IPS DF 6.9 (cell line): ENCODE results near the gene NECTIN4.

Source experiments
- DNase-seq: peaks from one replicate; pipeline ENCODE4 v3.0.0-alpha.2; 2013; ENCODE audit warnings: low read depth, low spot score
- H3K27ac ChIP-seq: one replicate; pipeline ENCODE4 v1.5.1; 2013; ENCODE audit warnings: low read length, control low read depth
- H3K27me3 ChIP-seq: 2 replicates; pipeline ENCODE4 v1.6.1; 2013; ENCODE audit warnings: mild to moderate bottlenecking, low read length; ENCODE audit not compliant: control insufficient read depth, insufficient read depth
- H3K36me3 ChIP-seq: 2 replicates; pipeline ENCODE4 v1.6.1; 2013; ENCODE audit warnings: low read length; ENCODE audit not compliant: control insufficient read depth, insufficient read depth
- H3K4me1 ChIP-seq: 2 replicates; pipeline ENCODE4 v1.6.1; 2013; ENCODE audit warnings: low read length; ENCODE audit not compliant: control insufficient read depth, insufficient read depth
- H3K4me3 ChIP-seq: 2 replicates; pipeline ENCODE4 v1.5.1; 2013; ENCODE audit warnings: mild to moderate bottlenecking, low read length
- H3K9me3 ChIP-seq: 2 replicates; pipeline ENCODE4 v1.6.1; 2013; ENCODE audit warnings: low read length, inconsistent platforms; ENCODE audit not compliant: control insufficient read depth, insufficient read depth
- WGBS: extraction: QIAGEN DNeasy Blood & Tissue Kit; methylation state at CpG from one replicate; pipeline ENCODE4 v1.1.7; 2013; ENCODE audit warnings: mixed read lengths, missing lambda C conversion rate; ENCODE audit not compliant: insufficient read length, insufficient coverage; 5-methylcytosine and 5-hydroxymethylcytosine counted together

Gene NECTIN4

GRCh38 chr1:161089251-161089924, at the start of gene NECTIN4:
Gene NECTIN4 (minus strand): TSS chr1:161089558. CDS start chr1:161089296, 262 bp downstream.
- Histone ChIP-seq H3K4me1 (0 out of 2 replicates have a peak, but pooled peaks cover 2% of the 10 kb centered on the region), H3K27me3 (no peaks in the 10 kb centered on the region), H3K9me3 (no peaks in the 10 kb centered on the region), H3K4me3 (no peak within 1 kb of the TSS), H3K36me3 (no peaks in the 10 kb centered on the region), H3K27ac (no peak within 1 kb of the TSS)
- no CpG with 5 or more reads among the region's 22 CpGs for WGBS
- DNase-seq, result no peak

- no peaks in the 10 kb centered on the region for H3K36me3 ChIP-seq
Observed at GRCh38 chr1:161138431-161138830, 49.1 kb upstream of the NECTIN4 start.

GRCh38 chr1:161137881-161138280, 48.5 kb upstream of the NECTIN4 start:
- no CpG with 5 or more reads among the region's 3 CpGs for WGBS
- no peak overlapping the region for H3K4me3 ChIP-seq
- H3K9me3 ChIP-seq, result no peaks in the 10 kb centered on the region
- H3K36me3 ChIP-seq, result no peaks in the 10 kb centered on the region
- no peak for DNase-seq
- H3K4me1 ChIP-seq, result no peaks in the 10 kb centered on the region; the same call in 1 of the 2 replicates
- no peak overlapping the region for H3K27ac ChIP-seq
- no peaks in the 10 kb centered on the region for H3K27me3 ChIP-seq

More at GRCh38 chr1:161138431-161138830, 49.1 kb upstream of the NECTIN4 start:
- Histone ChIP-seq H3K27me3 (no peaks in the 10 kb centered on the region), H3K9me3 (no peaks in the 10 kb centered on the region), H3K4me1 (no peaks in the 10 kb centered on the region; the same call in 1 of the 2 replicates), H3K27ac (no peak overlapping the region), H3K4me3 (no peak overlapping the region)
- WGBS, result no CpG with 5 or more reads among the region's 1 CpG
- no peak for DNase-seq

GRCh38 chr1:161133220-161133740, 43.9 kb upstream of the NECTIN4 start:
- no CpG with 5 or more reads among the region's 11 CpGs for WGBS
- Histone ChIP-seq H3K27ac (peak overlapping the region; percentile 22), H3K9me3 (no peaks in the 10 kb centered on the region), H3K27me3 (no peaks in the 10 kb centered on the region), H3K4me1 (no peaks in the 10 kb centered on the region), H3K4me3 (peak overlapping the region; percentile 73; the same call in 1 of the 2 replicates), H3K36me3 (peaks cover 2% of the 10 kb centered on the region; the same call in 1 of the 2 replicates)
- no peak for DNase-seq

GRCh38 chr1:161132410-161133219, 43.3 kb upstream of the NECTIN4 start, which contains the start of gene DEDD:
Gene DEDD (minus strand): TSS chr1:161132667. CDS start chr1:161124462, 8,205 bp downstream.
- Histone ChIP-seq H3K27ac (peak within 1 kb of the TSS; percentile 22), H3K9me3 (no peaks in the 10 kb centered on the region), H3K27me3 (no peaks in the 10 kb centered on the region), H3K4me3 (peak within 1 kb of the TSS; percentile 73; the same call in 1 of the 2 replicates), H3K36me3 (peaks cover 4% of the 10 kb centered on the region; the same call in 1 of the 2 replicates), H3K4me1 (no peaks in the 10 kb centered on the region)
- WGBS, result no CpG with 5 or more reads among the region's 68 CpGs
- DNase-seq, result peak; percentile 82

GRCh38 chr1:161131523-161132409, 42.4 kb upstream of the NECTIN4 start:
- no peaks in the 10 kb centered on the region for H3K27me3 ChIP-seq
- H3K9me3 ChIP-seq, result no peaks in the 10 kb centered on the region
- DNase-seq, result no peak
- no peaks in the 10 kb centered on the region for H3K4me1 ChIP-seq
- 100% methylated on average over 1 of the region's 22 CpGs for WGBS
- H3K36me3 ChIP-seq, result peaks cover 5% of the 10 kb centered on the region; the same call in 1 of the 2 replicates
- no peak overlapping the region for H3K27ac ChIP-seq
- peak overlapping the region; percentile 73; the same call in 1 of the 2 replicates for H3K4me3 ChIP-seq

- Histone ChIP-seq H3K27ac (no peak overlapping the region), H3K9me3 (no peaks in the 10 kb centered on the region), H3K27me3 (no peaks in the 10 kb centered on the region), H3K36me3 (peaks cover 5% of the 10 kb centered on the region; the same call in 1 of the 2 replicates), H3K4me1 (no peaks in the 10 kb centered on the region), H3K4me3 (no peak overlapping the region)
- no peak for DNase-seq
- WGBS, result no CpG with 5 or more reads among the region's 1 CpG
Observed at GRCh38 chr1:161130266-161130665, 40.9 kb upstream of the NECTIN4 start.

- no peaks in the 10 kb centered on the region for H3K9me3 ChIP-seq
- no peaks in the 10 kb centered on the region for H3K4me1 ChIP-seq
- H3K36me3 ChIP-seq, result peaks cover 10% of the 10 kb centered on the region; the same call in 1 of the 2 replicates
- no peak overlapping the region for H3K27ac ChIP-seq
- no CpG with 5 or more reads among the region's 4 CpGs for WGBS
- no peak for DNase-seq
- no peak overlapping the region for H3K4me3 ChIP-seq
- H3K27me3 ChIP-seq, result no peaks in the 10 kb centered on the region
Observed at GRCh38 chr1:161128591-161129420, 39.4 kb upstream of the NECTIN4 start.

- Histone ChIP-seq H3K4me3 (no peak overlapping the region), H3K27ac (no peak overlapping the region), H3K9me3 (no peaks in the 10 kb centered on the region), H3K36me3 (peaks cover 17% of the 10 kb centered on the region; the same call in 1 of the 2 replicates), H3K27me3 (no peaks in the 10 kb centered on the region), H3K4me1 (no peaks in the 10 kb centered on the region)
- WGBS, result no CpG with 5 or more reads among the region's 2 CpGs
- DNase-seq, result no peak
Observed at GRCh38 chr1:161127649-161128048, 38.3 kb upstream of the NECTIN4 start.
